ENCODE measurements around the gene IFNLR1. TPM values are rescaled to one million over a fixed set of nuclear protein-coding genes. Genes with fewer than 3 reads are reported as not detected.

The IFNLR1 gene
- total RNA-seq, 1 experiment from 2014 or later: 9.6 TPM

DNA sequence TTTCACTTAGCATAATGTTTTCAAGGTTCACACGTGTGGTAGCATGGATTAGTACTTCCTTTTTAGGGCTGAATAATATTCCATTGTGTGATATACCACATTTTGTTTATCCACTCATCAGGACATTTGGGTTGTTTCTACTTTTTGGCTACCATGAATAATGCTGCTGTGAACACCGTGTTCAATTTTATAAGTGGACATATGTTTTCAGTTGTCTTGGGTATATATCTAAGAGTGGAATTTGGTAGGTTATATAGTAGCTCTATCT is 47.9 kb downstream of the IFNLR1 start:
- Histone ChIP-seq H4K5ac (ENCODE audit: insufficient read length, low read depth, low read length) (no peak overlapping the region), H2AK5ac (ENCODE audit: insufficient read length, low read length) (no peak overlapping the region), H3K9ac (ENCODE audit: extremely low read depth, insufficient read length, low read length) (no peak overlapping the region), H2BK15ac (ENCODE audit: low read depth, low read length) (no peak overlapping the region), H3K18ac (ENCODE audit: insufficient read length, low read depth, low read length) (no peak overlapping the region), H3K27ac (ENCODE audit: insufficient read length, low read depth, low read length) (no peak overlapping the region), H3K79me1 (ENCODE audit: insufficient read depth, low read depth, low read length, poor library complexity, severe bottlenecking) (no peaks in the 10 kb centered on the region), H3K4ac (ENCODE audit: low read depth, low read length) (no peak overlapping the region), H3K4me2 (ENCODE audit: insufficient read depth, insufficient read length, low read length) (no peak overlapping the region), H2AFZ (ENCODE audit: low read length) (no peak overlapping the region), H2BK20ac (ENCODE audit: low read depth, low read length, poor library complexity, severe bottlenecking) (no peak overlapping the region), H3K14ac (ENCODE audit: insufficient read depth, low read length) (no peak overlapping the region), H2BK120ac (ENCODE audit: low read depth, low read length, poor library complexity, severe bottlenecking) (no peak overlapping the region), H3T11ph (ENCODE audit: low read length) (no peak overlapping the region), H3K27me3 (ENCODE audit: insufficient read depth, low read length) (no peaks in the 10 kb centered on the region), H3K23me2 (ENCODE audit: insufficient read length, low read depth, low read length, poor library complexity, severe bottlenecking) (no peaks in the 10 kb centered on the region), H3K9me3 (ENCODE audit: control insufficient read depth, low read depth, low read length) (no peaks in the 10 kb centered on the region), H3K4me1 (ENCODE audit: insufficient read depth, low read length) (no peaks in the 10 kb centered on the region), H4K8ac (replicated peaks; ENCODE audit: insufficient read length, low read depth, low read length) (no peak overlapping the region), H2BK12ac (ENCODE audit: insufficient read length, low read depth, low read length) (no peak overlapping the region), H3K79me2 (ENCODE audit: insufficient read depth, low read length) (no peaks in the 10 kb centered on the region), H3K56ac (ENCODE audit: insufficient read length, low read depth, low read length) (no peak overlapping the region), H4K20me1 (ENCODE audit: control insufficient read depth, insufficient read depth, insufficient read length) (no peaks in the 10 kb centered on the region), H2BK5ac (ENCODE audit: insufficient read length, low read length) (no peak overlapping the region), H3K23ac (ENCODE audit: insufficient read length, low read depth, low read length) (no peak overlapping the region), H4K91ac (ENCODE audit: insufficient read length, low read depth, low read length) (no peak overlapping the region)
- TF ChIP-seq, protein P1, sequence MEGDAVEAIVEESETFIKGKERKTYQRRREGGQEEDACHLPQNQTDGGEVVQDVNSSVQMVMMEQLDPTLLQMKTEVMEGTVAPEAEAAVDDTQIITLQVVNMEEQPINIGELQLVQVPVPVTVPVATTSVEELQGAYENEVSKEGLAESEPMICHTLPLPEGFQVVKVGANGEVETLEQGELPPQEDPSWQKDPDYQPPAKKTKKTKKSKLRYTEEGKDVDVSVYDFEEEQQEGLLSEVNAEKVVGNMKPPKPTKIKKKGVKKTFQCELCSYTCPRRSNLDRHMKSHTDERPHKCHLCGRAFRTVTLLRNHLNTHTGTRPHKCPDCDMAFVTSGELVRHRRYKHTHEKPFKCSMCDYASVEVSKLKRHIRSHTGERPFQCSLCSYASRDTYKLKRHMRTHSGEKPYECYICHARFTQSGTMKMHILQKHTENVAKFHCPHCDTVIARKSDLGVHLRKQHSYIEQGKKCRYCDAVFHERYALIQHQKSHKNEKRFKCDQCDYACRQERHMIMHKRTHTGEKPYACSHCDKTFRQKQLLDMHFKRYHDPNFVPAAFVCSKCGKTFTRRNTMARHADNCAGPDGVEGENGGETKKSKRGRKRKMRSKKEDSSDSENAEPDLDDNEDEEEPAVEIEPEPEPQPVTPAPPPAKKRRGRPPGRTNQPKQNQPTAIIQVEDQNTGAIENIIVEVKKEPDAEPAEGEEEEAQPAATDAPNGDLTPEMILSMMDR (conservative IDR thresholded peaks at IDR 0.05): no peak
- H3K27me3 Mint-ChIP-seq (ENCODE audit: low read depth): peaks cover 2% of the 10 kb centered on the region
- WGBS (ENCODE audit: extremely low coverage, insufficient read length, low lambda C conversion rate): no CpG with 5 or more reads among the region's 2 CpGs
- no peak overlapping the region for H3K27ac Mint-ChIP-seq
- H3K9me3 Mint-ChIP-seq: no peaks in the 10 kb centered on the region
- no peaks in the 10 kb centered on the region for H3K36me3 Mint-ChIP-seq (ENCODE audit: insufficient read depth in 1 of 3, low read depth in 3 of 3)
- peaks cover 6 to 11% of the 10 kb centered on the region in 2 experiments for H3K4me1 Mint-ChIP-seq
- H3K4me3 Mint-ChIP-seq: no peak overlapping the region
- DNase-seq: no peak

All from H9 (cell line).